ENCODE measurements around the gene BDNF.
"Not testable (repeated sequence)": the region's sequence is repeated elsewhere in the genome, so short reads cannot be mapped to it uniquely, and the experiment has no call there.

BDNF gene

DNA sequence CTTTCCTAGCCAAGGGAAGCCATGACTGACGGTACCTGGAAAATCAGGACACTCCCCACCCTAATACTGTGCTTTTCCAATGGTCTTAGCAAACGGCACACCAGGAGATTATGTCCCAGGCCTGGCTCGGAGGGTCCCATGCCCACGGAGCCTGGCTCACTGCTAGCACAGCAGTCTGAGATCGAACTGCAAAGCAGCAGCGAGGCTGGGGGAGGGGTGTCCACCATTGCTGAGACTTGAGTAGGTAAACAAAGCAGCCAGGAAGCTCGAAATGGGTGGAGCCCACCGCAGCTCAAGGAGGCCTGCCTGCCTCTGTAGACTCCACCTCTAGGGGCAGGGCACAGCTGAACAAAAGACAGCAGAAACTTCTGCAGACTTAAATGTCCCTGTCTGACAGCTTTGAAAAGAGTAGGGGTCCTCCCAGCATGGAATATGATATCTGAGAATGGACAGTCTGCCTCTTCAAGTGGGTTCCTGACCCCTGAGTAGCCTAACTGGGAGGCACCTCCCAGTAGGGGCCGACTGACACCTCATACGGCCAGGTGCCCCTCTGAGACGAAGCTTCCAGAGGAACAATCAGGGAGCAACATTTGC, 34.6 kb downstream of the BDNF start:
- not testable (repeated sequence) for DNase-seq (ENCODE audit: low read depth in 2 of 2)

DNA sequence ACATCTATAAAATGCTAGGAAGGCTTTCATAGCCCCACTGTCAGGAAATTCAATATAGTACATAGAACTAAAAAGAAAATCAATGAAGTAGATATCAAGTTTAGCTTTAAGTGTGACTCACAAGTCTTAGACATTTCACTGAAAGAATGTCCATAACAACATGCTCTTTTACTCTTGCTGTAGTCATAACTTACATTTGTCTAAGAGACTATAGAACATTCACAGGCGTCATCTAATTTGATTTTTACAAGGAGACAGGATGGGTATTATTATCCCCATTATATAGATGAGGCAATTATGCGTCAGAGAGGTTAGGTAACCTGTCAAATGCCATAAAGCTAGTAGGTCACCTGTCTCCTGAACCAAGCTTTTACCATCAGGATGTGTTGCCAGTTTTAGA, 36.9 kb downstream of the BDNF start:
- DNase-seq (ENCODE audit: low read depth in 2 of 2): no peak

- no peak for DNase-seq (ENCODE audit: low read depth in 2 of 2)
Measured at GRCh38 chr11:27660171-27660570, 40.1 kb downstream of the BDNF start.

GRCh38 chr11:27658535-27659236, 41.6 kb downstream of the BDNF start:
- DNase-seq (ENCODE audit: low read depth in 2 of 2): no peak

- DNase-seq (ENCODE audit: low read depth in 2 of 2): no peak
Measured at GRCh38 chr11:27656806-27657483, 43.3 kb downstream of the BDNF start.

GRCh38 chr11:27656320-27656719, 43.9 kb downstream of the BDNF start:
- DNase-seq (ENCODE audit: low read depth in 2 of 2): no peak

GRCh38 chr11:27653990-27654758, 46.1 kb downstream of the BDNF start:
- no peak for DNase-seq (ENCODE audit: low read depth in 2 of 2)

GRCh38 chr11:27651711-27652110, 48.5 kb downstream of the BDNF start:
- no peak for DNase-seq (ENCODE audit: low read depth in 2 of 2)

DNA sequence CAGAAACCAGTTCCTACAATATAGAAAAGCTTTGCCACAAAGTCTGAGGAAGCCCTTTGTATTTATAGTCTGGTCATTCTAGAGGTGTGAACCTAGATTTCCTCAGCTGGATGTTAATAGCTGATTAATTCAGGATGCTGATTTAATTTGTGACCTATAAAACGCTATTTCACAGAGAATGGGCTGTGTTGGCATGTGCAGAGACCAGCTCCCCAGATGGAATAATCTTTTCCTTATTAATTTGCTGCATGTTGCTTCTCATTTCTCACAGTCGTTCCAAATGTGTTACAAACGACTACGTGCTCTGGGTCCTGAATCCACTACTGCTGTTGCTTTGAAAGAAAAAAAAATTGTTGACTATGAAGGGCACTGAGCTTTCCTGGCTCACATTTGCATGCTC, 49.3 kb downstream of the BDNF start:
- no peak for DNase-seq (ENCODE audit: low read depth in 2 of 2)

DNA sequence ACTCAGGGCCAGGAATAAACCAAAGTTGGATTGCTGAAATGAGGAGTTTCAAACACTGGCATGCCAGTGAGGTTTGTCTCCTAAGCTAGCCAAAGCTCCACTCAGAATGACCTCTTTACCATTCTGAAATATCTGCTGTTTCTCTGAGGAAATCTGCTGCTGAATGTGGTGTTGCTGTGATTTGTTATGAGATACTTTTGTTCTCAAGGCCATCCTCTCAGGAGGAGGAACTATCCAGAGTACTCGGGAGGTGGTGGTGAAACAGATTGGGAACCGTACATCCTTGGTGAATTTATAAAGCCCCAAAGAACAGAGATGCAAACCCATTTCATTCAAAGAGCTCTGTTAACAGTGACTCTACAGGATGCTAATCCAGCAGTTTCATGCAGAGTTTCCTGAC, 50.5 kb downstream of the BDNF start:
- DNase-seq (ENCODE audit: low read depth in 2 of 2): no peak

DNA sequence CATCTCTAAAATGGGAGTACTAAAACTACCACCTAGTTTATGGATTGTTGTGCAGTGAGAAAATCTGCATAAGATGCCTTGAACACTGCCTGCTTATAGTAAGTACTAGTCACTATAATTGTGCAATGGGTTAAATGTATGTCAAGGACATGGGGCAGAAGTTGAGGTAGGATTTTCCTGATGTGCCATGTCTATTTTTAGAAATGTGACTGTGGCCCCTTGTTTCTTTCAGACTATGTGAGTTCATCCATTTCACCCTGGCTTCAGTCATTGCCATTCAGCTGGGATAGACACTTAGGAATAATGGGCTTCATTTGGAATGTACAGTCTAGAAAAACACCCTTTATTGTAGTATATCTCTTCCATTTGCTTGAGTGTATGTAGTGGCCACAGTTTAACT, 51.4 kb downstream of the BDNF start:
- no peak for DNase-seq (ENCODE audit: low read depth in 2 of 2)

DNA sequence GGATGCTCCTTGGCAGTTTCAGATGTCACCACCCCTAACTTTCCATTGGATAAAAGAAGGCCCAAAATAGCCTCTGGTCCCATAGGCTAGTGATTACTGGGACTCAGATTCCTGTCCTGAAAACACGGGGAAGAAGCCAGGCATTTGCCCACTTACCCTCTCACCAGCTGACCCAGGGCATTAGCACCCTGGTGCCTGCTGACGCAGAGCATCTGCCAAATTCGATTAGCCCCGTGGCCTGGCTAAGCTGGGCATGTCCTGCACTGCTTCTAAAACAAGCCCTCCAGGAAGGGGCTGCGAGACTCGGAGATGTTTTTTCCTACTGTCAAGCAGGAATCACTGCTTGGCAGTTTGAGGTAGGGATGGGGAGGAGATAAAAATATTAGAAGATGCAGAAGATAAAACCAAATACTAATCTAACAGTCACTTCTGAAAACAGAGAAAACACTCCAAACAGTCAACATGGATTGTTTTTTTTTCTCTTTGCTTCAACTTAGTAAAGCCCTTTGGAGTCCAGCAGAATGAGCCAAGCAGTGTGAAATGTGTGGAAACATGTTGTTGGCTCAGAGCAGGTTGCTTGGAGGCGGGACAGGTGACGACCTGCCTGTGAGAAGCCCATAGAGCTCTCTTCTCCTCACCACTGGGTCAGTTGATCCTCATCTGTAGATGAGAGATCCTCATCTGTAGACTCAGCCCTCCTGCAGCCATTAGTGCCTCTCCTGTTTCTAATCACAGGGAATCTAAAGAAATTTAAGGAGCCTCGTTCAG, 54.0 kb downstream of the BDNF start:
- DNase-seq (ENCODE audit: low read depth in 2 of 2): no peak

DNA sequence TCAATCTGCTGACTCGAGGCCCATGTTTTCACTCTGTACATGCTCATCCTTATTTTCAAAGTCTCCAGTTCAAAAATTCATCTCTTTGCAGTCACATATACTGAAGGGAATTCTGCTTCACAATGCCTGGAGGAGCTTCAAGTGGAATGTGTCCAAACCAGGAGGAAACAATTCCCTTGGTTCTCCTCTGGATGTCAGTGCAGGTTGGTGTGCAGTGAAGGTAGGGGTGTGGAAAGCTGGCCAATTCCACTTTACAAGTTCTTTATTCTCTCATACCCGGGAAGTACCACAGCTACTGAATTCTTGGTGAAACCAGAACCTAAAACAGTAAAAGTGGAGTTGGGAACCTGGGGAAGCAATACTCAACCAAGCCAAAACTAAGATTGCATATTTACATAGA, 57.3 kb downstream of the BDNF start:
- DNase-seq (ENCODE audit: low read depth in 2 of 2): no peak

DNA sequence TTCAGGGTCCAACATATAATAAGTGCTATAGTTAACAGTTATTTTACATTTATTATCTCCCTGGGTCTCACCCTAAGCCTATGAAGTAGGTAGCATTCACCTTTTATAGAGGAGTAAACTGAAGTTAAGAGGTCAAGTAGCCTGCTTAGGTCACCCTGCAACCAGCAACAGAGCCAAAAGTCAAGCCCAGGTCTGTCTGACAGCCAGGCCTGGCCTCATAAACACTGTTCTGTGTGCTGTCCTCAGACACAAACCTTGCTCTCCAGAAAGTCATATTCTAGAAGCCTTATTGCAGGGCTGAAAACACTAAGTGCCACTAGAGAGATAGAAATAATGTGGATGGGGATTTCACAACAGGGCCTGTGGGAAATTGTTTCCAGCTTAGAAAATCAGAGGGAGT, 59.3 kb downstream of the BDNF start:
- no peak for DNase-seq (ENCODE audit: low read depth in 2 of 2)

DNA sequence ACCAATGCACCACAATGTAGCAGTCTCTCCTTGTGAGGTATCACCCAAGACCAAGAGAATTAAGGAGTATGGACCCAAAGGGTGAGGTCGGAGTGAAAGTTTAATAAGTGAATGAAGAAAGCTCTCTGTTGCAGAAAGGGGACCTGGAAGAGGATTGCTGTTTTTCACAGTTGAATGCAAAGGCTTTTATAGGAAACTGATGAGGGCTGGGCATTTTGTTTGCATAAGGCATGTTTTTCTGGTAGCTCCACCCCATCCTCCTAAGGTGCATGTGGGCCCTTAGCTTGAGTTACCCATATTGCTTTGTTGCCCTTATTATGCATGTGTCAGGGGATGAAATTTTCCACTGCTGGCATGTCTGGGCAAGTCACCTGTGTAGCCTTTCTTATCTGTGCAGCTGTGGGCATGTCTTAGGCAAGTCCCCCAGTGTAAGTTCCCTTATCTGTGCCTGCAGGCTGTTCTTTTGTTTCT, 64.7 kb downstream of the BDNF start:
- no peak for DNase-seq (ENCODE audit: low read depth in 2 of 2)

- DNase-seq (ENCODE audit: low read depth in 2 of 2): not testable (repeated sequence)
Measured at GRCh38 chr11:27634776-27635175, 65.5 kb downstream of the BDNF start.

DNA sequence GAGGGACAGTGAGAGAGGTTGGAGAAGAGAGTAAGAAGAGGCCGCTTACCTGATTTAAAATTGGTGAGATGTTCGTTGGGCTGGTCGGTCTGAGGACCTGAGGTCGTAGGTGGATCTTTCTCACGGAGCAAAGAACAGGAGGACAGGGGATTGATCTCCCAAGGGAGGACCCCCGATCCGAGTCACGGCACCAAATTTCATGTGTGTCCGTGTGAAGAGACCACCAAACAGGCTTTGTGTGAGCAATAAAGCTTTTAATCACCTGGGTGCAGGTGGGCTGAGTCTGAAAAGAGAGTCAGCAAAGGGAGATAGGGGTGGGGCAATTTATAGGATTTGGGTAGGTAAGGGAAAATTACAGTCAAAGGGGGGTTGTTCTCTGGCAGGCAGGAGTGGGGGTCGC, 66.0 kb downstream of the BDNF start:
- DNase-seq (ENCODE audit: low read depth in 2 of 2): not testable (repeated sequence)

GRCh38 chr11:27629023-27629422, 71.2 kb downstream of the BDNF start:
- DNase-seq (ENCODE audit: low read depth in 2 of 2): not testable (repeated sequence)

GRCh38 chr11:27627979-27628378, 72.3 kb downstream of the BDNF start:
- no peak for DNase-seq (ENCODE audit: low read depth in 2 of 2)

DNA sequence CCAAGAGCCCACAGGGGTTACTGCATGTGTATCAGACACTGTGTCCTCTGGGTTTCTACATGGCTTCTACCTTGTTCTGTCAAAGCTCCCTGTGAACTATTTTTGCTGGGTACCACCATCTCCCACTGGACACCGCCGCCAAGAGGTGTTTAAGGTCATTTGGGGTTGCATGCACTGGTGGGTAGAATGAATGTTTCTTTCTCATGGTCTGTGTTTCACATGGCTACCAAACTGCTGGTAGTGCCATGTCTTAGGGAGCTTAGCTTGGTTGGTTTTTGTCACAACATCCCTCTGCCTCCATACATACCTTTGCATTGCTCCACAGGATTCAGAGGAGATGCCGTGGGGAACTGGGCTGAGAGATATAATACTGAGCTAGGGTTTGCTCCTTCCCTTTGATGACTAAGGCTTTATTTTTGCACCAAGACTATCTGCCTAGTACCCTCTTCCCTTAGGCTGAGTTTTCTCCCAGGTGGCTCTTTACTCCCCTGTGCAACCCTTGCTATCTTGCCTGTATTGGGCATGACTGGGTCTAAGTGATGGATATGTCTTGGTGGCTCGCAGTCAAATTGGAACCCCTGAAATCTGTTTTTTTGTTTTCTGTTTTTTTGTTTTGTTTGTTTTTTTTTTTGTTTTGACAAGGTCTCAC, 73.2 kb downstream of the BDNF start:
- DNase-seq (ENCODE audit: low read depth in 2 of 2): no peak

All from stimulated activated CD8-positive, alpha-beta memory T cell treated with anti-CD3 and anti-CD28 coated beads, Interleukin-15, amount 100 ng/mL, for 4 hours (primary cell).